ENCODE measurements around the gene GAS6. TPM values are rescaled to one million over a fixed set of nuclear protein-coding genes. Genes with fewer than 3 reads are reported as not detected.

GAS6 gene
- total RNA-seq, 1 donor from 2014 or later = 197 TPM

DNA sequence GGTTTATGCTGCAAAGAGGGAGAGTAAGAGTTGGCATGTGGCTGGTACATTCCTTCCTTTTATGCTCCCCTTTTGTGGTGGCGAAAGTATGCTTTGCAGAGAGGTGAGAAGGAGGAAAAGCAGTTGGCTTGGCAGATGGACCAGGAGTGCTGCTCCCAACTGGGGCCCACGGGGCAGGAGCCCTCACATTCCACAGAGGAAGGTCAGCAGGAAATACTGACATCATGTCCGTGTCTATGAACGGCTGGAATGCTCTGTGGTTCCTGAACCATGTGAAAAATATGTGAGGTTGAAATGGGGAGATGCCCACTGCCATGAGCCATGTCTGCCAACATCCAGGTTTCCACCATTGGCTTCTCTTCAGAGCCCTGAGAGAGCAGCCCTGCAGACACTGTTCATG is 33.3 kb upstream of the GAS6 start:
- no peaks in the 10 kb centered on the region for H3K36me3 ChIP-seq

DNA sequence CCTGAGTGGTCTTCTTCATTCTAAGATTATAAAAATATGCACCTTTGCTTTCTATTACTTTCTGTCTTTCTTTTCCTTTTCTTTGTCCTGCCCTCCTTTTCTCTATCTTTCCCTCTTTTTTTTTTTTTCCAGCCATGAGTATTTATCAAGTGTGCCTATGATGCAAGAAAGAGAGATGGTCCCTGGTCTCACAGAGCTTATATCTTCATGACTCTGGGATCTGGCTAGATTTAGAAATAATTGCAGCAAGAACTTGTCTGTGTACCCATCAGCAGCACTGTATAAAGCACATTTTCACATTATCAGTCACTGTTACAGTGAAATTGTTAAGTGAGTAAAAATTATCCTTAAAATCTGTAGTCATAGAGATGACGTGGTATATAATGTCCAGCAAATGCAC is 31.6 kb upstream of the GAS6 start:
- no peak for ATAC-seq
- TF ChIP-seq, protein P1, sequence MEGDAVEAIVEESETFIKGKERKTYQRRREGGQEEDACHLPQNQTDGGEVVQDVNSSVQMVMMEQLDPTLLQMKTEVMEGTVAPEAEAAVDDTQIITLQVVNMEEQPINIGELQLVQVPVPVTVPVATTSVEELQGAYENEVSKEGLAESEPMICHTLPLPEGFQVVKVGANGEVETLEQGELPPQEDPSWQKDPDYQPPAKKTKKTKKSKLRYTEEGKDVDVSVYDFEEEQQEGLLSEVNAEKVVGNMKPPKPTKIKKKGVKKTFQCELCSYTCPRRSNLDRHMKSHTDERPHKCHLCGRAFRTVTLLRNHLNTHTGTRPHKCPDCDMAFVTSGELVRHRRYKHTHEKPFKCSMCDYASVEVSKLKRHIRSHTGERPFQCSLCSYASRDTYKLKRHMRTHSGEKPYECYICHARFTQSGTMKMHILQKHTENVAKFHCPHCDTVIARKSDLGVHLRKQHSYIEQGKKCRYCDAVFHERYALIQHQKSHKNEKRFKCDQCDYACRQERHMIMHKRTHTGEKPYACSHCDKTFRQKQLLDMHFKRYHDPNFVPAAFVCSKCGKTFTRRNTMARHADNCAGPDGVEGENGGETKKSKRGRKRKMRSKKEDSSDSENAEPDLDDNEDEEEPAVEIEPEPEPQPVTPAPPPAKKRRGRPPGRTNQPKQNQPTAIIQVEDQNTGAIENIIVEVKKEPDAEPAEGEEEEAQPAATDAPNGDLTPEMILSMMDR (IDR thresholded peaks at IDR 0.05) = no peak
- no peaks in the 10 kb centered on the region for H3K9me3 ChIP-seq
- intact Hi-C loops (cut with DNase I) = no loop called here
- no peak overlapping the region for H3K27ac ChIP-seq
- no peak overlapping the region for H3K4me3 ChIP-seq
- DNase-seq = no peak
- peaks cover 8% of the 10 kb centered on the region for H3K4me1 ChIP-seq
- no peaks in the 10 kb centered on the region for H3K36me3 ChIP-seq
- H3K27me3 ChIP-seq = no peaks in the 10 kb centered on the region

More for the DNA sequence above, 33.3 kb upstream of the GAS6 start:
- no peak for DNase-seq
- TF ChIP-seq, protein P1 (IDR thresholded peaks at IDR 0.05) = no peak
- ATAC-seq = peak; percentile 86
- Histone ChIP-seq H3K9me3 (no peaks in the 10 kb centered on the region), H3K27me3 (no peaks in the 10 kb centered on the region), H3K4me1 (peaks cover 8% of the 10 kb centered on the region), H3K4me3 (no peak overlapping the region), H3K27ac (no peak overlapping the region)
- intact Hi-C loops (cut with DNase I) = no loop called here

DNA sequence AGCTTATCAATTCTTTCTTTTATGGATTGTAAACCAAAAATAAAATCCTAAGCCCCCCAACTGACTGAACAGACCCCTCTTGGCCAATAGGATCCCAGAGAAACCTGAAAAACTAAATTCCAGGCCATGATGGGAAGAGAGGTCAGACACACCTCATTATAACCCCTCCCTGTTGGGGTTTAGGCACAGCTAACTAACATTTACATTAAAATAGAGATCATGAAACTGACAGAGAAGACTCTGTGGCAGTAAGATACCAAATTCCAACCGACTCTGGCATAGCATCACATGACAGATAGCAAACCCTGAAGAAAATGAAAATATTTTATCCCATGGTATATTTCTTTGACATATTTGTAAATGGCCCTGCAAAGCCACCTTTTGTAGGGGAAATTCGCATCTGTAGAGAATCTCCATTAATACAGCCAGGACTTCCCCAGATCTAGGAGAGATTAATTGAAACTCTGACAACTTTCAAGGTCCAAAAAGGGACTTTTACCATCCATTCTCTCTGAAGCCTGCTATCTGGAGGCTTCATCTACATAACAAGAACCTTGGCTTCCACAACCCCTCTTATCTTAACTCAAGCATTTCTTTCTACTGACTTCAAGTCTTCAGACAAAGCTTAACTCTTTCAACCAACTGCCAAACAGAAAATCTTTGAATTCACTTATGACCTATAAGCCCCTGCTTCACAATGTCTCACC is 27.1 kb upstream of the GAS6 start:
- no peak overlapping the region for H3K27ac ChIP-seq
- no peak for ATAC-seq
- no peaks in the 10 kb centered on the region for H3K36me3 ChIP-seq

DNA sequence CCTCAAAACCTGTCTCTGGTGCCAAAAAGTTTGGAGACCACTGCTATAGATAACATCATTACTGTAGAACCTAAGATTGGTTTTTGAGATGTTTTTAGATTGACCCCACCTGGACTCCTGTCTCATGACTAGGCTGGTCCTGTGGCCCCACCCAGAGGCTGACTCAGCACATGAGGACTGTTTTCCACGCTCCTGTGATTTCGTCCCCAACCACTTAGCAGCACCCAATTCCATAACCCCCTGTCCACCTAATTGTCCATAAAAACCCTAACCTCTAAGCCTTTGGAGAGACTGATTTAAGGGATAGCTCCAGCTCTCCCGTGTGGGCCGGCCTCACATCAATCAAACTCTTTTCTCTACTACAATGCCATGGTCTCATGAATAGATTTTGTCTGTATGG is 25.6 kb upstream of the GAS6 start:
- H3K27ac ChIP-seq = no peak overlapping the region

More for the DNA sequence above, 27.1 kb upstream of the GAS6 start:
- TF ChIP-seq, protein P1 (IDR thresholded peaks at IDR 0.05) = no peak
- Histone ChIP-seq H3K4me3 (no peak overlapping the region), H3K27me3 (no peaks in the 10 kb centered on the region), H3K9me3 (no peaks in the 10 kb centered on the region), H3K4me1 (no peaks in the 10 kb centered on the region)
- intact Hi-C loops (cut with DNase I) = no loop called here
- no peak for DNase-seq

DNA sequence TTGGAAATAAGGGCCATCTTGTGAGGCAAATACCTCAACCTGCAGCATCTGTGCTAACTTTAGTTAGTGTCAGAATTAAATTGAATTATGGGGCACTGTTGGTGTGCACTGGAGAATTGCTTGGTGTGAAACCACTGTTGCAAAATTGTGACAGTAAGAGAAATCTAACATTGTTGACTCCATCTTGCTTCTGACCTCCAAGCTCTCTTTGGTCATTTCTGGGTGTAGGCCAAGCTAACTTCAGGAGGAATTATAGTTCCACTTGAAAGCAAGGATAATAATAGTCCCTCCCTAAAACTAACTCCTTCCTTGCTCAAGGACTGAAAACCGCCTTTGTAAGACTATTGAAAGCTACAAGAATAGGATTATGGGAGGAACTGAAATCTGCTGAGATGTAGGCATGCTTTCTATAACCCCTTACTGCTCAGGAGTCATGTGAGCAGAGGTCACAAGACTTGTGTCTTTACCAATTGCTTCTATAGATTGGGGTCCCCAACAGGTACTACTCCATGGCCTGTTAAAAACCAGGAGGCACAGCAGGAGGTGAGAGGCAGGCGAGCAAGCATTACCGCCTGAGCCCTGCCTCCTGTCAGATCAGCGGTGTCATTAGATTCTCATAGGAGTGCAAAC is 24.9 kb upstream of the GAS6 start:
- TF ChIP-seq, protein P1 (IDR thresholded peaks at IDR 0.05) = no peak
- Histone ChIP-seq H3K36me3 (no peaks in the 10 kb centered on the region), H3K4me3 (no peak overlapping the region), H3K27me3 (no peaks in the 10 kb centered on the region), H3K9me3 (no peaks in the 10 kb centered on the region), H3K4me1 (no peaks in the 10 kb centered on the region), H3K27ac (no peak overlapping the region)
- no peak for ATAC-seq
- intact Hi-C loops (cut with DNase I) = no loop called here
- DNase-seq = no peak

More for the DNA sequence above, 25.6 kb upstream of the GAS6 start:
- H3K4me3 ChIP-seq = no peak overlapping the region
- no peaks in the 10 kb centered on the region for H3K27me3 ChIP-seq
- TF ChIP-seq, protein P1 (IDR thresholded peaks at IDR 0.05) = no peak
- no peaks in the 10 kb centered on the region for H3K9me3 ChIP-seq
- no peaks in the 10 kb centered on the region for H3K4me1 ChIP-seq
- ATAC-seq (no peak), DNase-seq (no peak)
- no peaks in the 10 kb centered on the region for H3K36me3 ChIP-seq
- intact Hi-C loops (cut with DNase I) = no loop called here

Measured in upper lobe of right lung (tissue), 1 donor.